K562 (cell line): ENCODE data around the gene AGO1. TPM values are rescaled to one million over a fixed set of nuclear protein-coding genes. Genes with fewer than 3 reads are reported as not detected.

ENCODE experiments used
- ATAC-seq: fragments of 200-7000 bp; cut with Tn5 transposase; 3 replicates; pipeline ENCODE4 v1.9.1; 2020; ENCODE audit warnings: moderate library complexity
- BruUV-seq: library from RNA; stranded (reverse); fragments of 400-500 nt; replicated peaks from 2 replicates; lab custom pipeline; 2021; lab: Mats Ljungman, UMichigan
- CTCF ChIA-PET: fragments of 300-600 bp; formaldehyde crosslinking; extraction: SDS; loops from one replicate; lab custom pipeline; 2021; ENCODE audit warnings: low intra/inter-chr PET ratio; lab: Yijun Ruan, JAX
- POLR2A ChIA-PET: fragments of 300-600, 350-650 bp; sonication (Branson Sonifier 250); formaldehyde crosslinking; extraction: SDS; loops from one replicate; lab custom pipeline; 2021; ENCODE audit warnings: antibody characterized with exemption, inconsistent platforms; lab: Yijun Ruan, JAX
- DNase-seq, 4 experiments: peaks; one replicate each; pipeline versions ENCODE4 v3.0.0 to v3.0.0-alpha.2; 2011 to 2018; ENCODE audit warnings: low spot score in 3 of 4, mixed read lengths in 3 of 4; ENCODE audit errors: extremely low read depth in 1 of 4
- FAIRE-seq: peaks from 2 replicates; lab custom pipeline; 2011; peaks lifted over from hg19 to GRCh38; lab: Jason Lieb, UNC
- H2AFZ ChIP-seq: 2 replicates; pipeline ENCODE4 v1.6.0; 2011; ENCODE audit warnings: low read depth, low read length, control low read depth, inconsistent platforms
- H3K27ac ChIP-seq: fragments of 200-600 bp; 3 replicates; pipeline ENCODE4 v1.8.0; 2011; ENCODE audit warnings: low read depth, mild to moderate bottlenecking, control low read depth, inconsistent platforms, low read length, moderate library complexity, mixed read lengths; ENCODE audit errors: extremely low read depth
- H3K27me3 ChIP-seq, 2 experiments: fragments of 300-600 bp in 1 of 2; 2 replicates in 1 of 2; 3 replicates in 1 of 2; pipeline versions ENCODE4 v1.6.0 to v1.8.0; 2011; ENCODE audit warnings: inconsistent platforms in 2 of 2, low read length in 2 of 2, mild to moderate bottlenecking in 1 of 2, mixed read lengths in 1 of 2, moderate library complexity in 1 of 2; ENCODE audit not compliant: control insufficient read depth in 2 of 2, insufficient read depth in 2 of 2
- H3K36me3 ChIP-seq: fragments of 300-600 bp; 3 replicates; pipeline ENCODE4 v1.8.0; 2011; ENCODE audit warnings: mild to moderate bottlenecking, low read length, inconsistent platforms; ENCODE audit not compliant: control insufficient read depth, insufficient read depth
- H3K4me1 ChIP-seq, 2 experiments: fragments of 200-600 bp in 1 of 2; replicated peaks in 1 of 2; 2 replicates in 1 of 2; 3 replicates in 1 of 2; pipeline versions ENCODE4 v1.5.1 to v1.8.0; 2011; ENCODE audit warnings: inconsistent platforms in 2 of 2, low read length in 2 of 2, mild to moderate bottlenecking in 1 of 2, mixed read lengths in 1 of 2, moderate library complexity in 1 of 2; ENCODE audit not compliant: control insufficient read depth in 2 of 2, insufficient read depth in 2 of 2
- H3K4me2 ChIP-seq: 2 replicates; pipeline ENCODE4 v1.6.1; 2011; ENCODE audit warnings: low read length, control low read depth, inconsistent platforms, mixed read lengths; ENCODE audit not compliant: insufficient read depth
- H3K4me3 ChIP-seq: fragments of 200-600 bp; sonication (generic), shearing (Covaris generic); 2 replicates; pipeline ENCODE4 v1.5.1; 2016; ENCODE audit warnings: control low read depth, inconsistent platforms
- H3K79me2 ChIP-seq: fragments of 200-600 bp; 3 replicates; pipeline ENCODE4 v1.8.0; 2011; ENCODE audit warnings: low read length, inconsistent platforms; ENCODE audit not compliant: control insufficient read depth, insufficient read depth
- H3K9ac ChIP-seq, 2 experiments: 2 replicates each; pipeline versions ENCODE4 v1.6.0 to v1.6.1; 2011; ENCODE audit warnings: low read depth in 2 of 2, low read length in 2 of 2, control low read depth in 1 of 2, inconsistent platforms in 1 of 2, mild to moderate bottlenecking in 1 of 2, mixed read lengths in 1 of 2; ENCODE audit not compliant: insufficient read depth in 1 of 2
- H3K9me1 ChIP-seq: one replicate; pipeline ENCODE4 v1.6.0; 2011; ENCODE audit warnings: inconsistent platforms, mild to moderate bottlenecking, low read length, moderate library complexity; ENCODE audit not compliant: control insufficient read depth, insufficient read depth
- H3K9me3 ChIP-seq: replicated peaks from 2 replicates; pipeline ENCODE4 v1.5.1; 2011; ENCODE audit warnings: low read depth, low read length, inconsistent platforms; ENCODE audit not compliant: control insufficient read depth, insufficient read depth
- H4K20me1 ChIP-seq: replicated peaks from 2 replicates; pipeline ENCODE4 v1.6.1; 2011; ENCODE audit warnings: low read length, inconsistent platforms, mixed read lengths; ENCODE audit not compliant: control insufficient read depth, insufficient read depth
- AFF4 ChIP-seq: sonication (generic); formaldehyde crosslinking; IDR thresholded peaks from 2 replicates; pipeline ENCODE4 v1.8.0; 2023; ENCODE audit warnings: mild to moderate bottlenecking, missing genetic modification reagents
- ESRRA ChIP-seq: fragments of 450-650 bp; IDR thresholded peaks from 2 replicates; pipeline ENCODE4 v1.6.1; 2014; ENCODE audit warnings: low read depth, mild to moderate bottlenecking, moderate library complexity, borderline replicate concordance
- MLX ChIP-seq, 2 experiments: fragments of 450-650 bp in 1 of 2; sonication (generic) in 1 of 2; formaldehyde crosslinking; conservative IDR thresholded peaks; 2 replicates each; pipeline versions ENCODE4 v1.4.0 to v1.8.1; 2020 to 2022; ENCODE audit warnings: mild to moderate bottlenecking in 1 of 2, missing genetic modification reagents in 1 of 2
- MXI1 ChIP-seq: IDR thresholded peaks from 2 replicates; pipeline ENCODE4 v1.6.1; 2011; ENCODE audit warnings: low read depth, mild to moderate bottlenecking, improper control_type of control experiment, low read length
- NFIX ChIP-seq: fragments of 250-450 bp; sonication (Bioruptor Pico); IDR thresholded peaks from 2 replicates; pipeline ENCODE4 v1.4.0; 2020; ENCODE audit warnings: low read depth, mild to moderate bottlenecking, moderate library complexity
- SMAD3 ChIP-seq: fragments of 450-650 bp; formaldehyde crosslinking; conservative IDR thresholded peaks from 2 replicates; pipeline ENCODE4 v1.4.0; 2020; ENCODE audit warnings: mild to moderate bottlenecking
- TGIF2 ChIP-seq: sonication (generic); formaldehyde crosslinking; IDR thresholded peaks from 2 replicates; pipeline ENCODE4 v1.8.1; 2022; ENCODE audit warnings: mild to moderate bottlenecking, missing genetic modification reagents, moderate library complexity
- ZBTB17 ChIP-seq: fragments of 450-650 bp; formaldehyde crosslinking; IDR thresholded peaks from 2 replicates; pipeline ENCODE4 v1.4.0; 2020; ENCODE audit warnings: mild to moderate bottlenecking
- ZNF124 ChIP-seq: sonication (generic); formaldehyde crosslinking; IDR thresholded peaks from 2 replicates; pipeline ENCODE4 v1.8.1; 2022; ENCODE audit warnings: missing genetic modification reagents
- ZNF175 ChIP-seq: fragments of 200-800 bp; sonication (Bioruptor generic); IDR thresholded peaks from 2 replicates; pipeline ENCODE4 v1.6.1; 2016; ENCODE audit warnings: low read depth, mild to moderate bottlenecking, missing genetic modification characterization, missing compliant biosample characterization
- ZNF311 ChIP-seq: fragments of 250-450 bp; sonication (Bioruptor Pico); IDR thresholded peaks from 2 replicates; pipeline ENCODE4 v1.4.0; 2020; ENCODE audit warnings: mild to moderate bottlenecking, moderate library complexity
- ZNF518B ChIP-seq: fragments of 250-450 bp; sonication (Bioruptor Pico); IDR thresholded peaks from 2 replicates; pipeline ENCODE4 v1.5.0; 2021; ENCODE audit warnings: mild to moderate bottlenecking, moderate library complexity
- WGBS: fragments of 100-300 bp; shearing (Covaris generic); methylation state at CpG from one replicate; pipeline ENCODE4 v1.1.6; 2016; ENCODE audit warnings: low coverage, mixed read lengths; ENCODE audit not compliant: insufficient coverage; ENCODE audit errors: missing lambda C conversion rate; 5-methylcytosine and 5-hydroxymethylcytosine counted together
- in situ Hi-C: fragments of 300-500 bp; cut with MboI; formaldehyde crosslinking; loops from 4 replicates; pipeline ENCODE4 v1.15.0; 2018; ENCODE audit warnings: inconsistent platforms, mixed read lengths
- intact Hi-C: fragments of 100-400 bp; cut with micrococcal nuclease; formaldehyde crosslinking; loops from 2 replicates; pipeline ENCODE4 v1.14.2; 2022
- polyA plus RNA-seq, 8 experiments: library from polyadenylated mRNA; depleted of rRNA in 4 of 8; stranded (reverse) in 5 of 8; unstranded in 3 of 8; fragments of >200 nt; fragmentation: Nextera tagmentation in 2 of 8; fragmentation: Illumina TruSeq in 1 of 8; extraction: Ambion mirVana in 2 of 8; extraction: Trizol in 1 of 8; gene quantifications; 2 replicates each; pipeline versions ENCODE4 v1.2.1 to v1.2.3, GENCODE V29; 2011 to 2014; ENCODE audit warnings: inconsistent platforms in 1 of 8, missing spikeins in 1 of 8
- total RNA-seq, 7 experiments: library from RNA; depleted of rRNA in 6 of 7; stranded (reverse); fragments of >200 nt in 6 of 7; fragmentation: Illumina TruSeq in 2 of 7; extraction: Trizol in 2 of 7; gene quantifications; 2 replicates each; pipeline versions ENCODE4 v1.2.1 to v1.2.3, GENCODE V29; 2011 to 2021; ENCODE audit warnings: low replicate concordance in 1 of 7

The AGO1 gene
- total and polyA plus RNA-seq, 9 of the 15 experiments (the other 6 are each of a cell fraction or from before 2014, with no cell fraction given) = 7.3 to 64.2 (median 26.0) TPM

- ATAC-seq = no peak
- in situ Hi-C loops = no loop called here
- no TSS peak for BruUV-seq
Observed at GRCh38 chr1:35902671-35903070, 19.7 kb downstream of the AGO1 start.

More at GRCh38 chr1:35902671-35903070, 19.7 kb downstream of the AGO1 start:
- Histone ChIP-seq H3K27me3 (no peaks in the 10 kb centered on the region), H3K36me3 (peaks cover 88% of the 10 kb centered on the region), H3K79me2 (no peaks in the 10 kb centered on the region; the same call in 2 of the 3 replicates)
- TF ChIP-seq ZNF124 (CRISPR knock-in tag) = no peak
- TF ChIP-seq AFF4 = no peak
- no peak for TF ChIP-seq ZBTB17 (CRISPR knock-in tag)
- no peak for TF ChIP-seq MLX (CRISPR knock-in tag; conservative IDR thresholded peaks at IDR 0.05)
- TF ChIP-seq ZNF518B (CRISPR knock-in tag) = no peak
- no peak for TF ChIP-seq ESRRA
- no peak for TF ChIP-seq ZNF175
- no peak for TF ChIP-seq ZNF311 (CRISPR knock-in tag)
- TF ChIP-seq TGIF2 (CRISPR knock-in tag) = no peak
- no peak for TF ChIP-seq SMAD3 (CRISPR knock-in tag)
- no peak for TF ChIP-seq NFIX (CRISPR knock-in tag)
- no peak for TF ChIP-seq MXI1
- TF ChIP-seq, all 486 proteins: peak for 0
- Histone ChIP-seq H3K9me3 (no peaks in the 10 kb centered on the region), H3K4me2 (no peak overlapping the region), H3K27ac (no peak overlapping the region), H3K4me1 (no peaks in the 10 kb centered on the region), H3K4me3 (no peak overlapping the region), H4K20me1 (no peaks in the 10 kb centered on the region; the same call in 1 of the 2 replicates), H3K9me1 (no peaks in the 10 kb centered on the region), H3K9ac (no peak overlapping the region), H2AFZ (no peak overlapping the region)
- POLR2A ChIA-PET = interaction anchor here (0.7 to 1.5 kb wide), 3 partner anchors 14 to 467 kb away, joined by 3 to 5 read pairs (median 3); no protein-coding TSS in a partner anchor
- intact Hi-C loops = no loop called here
- 96% methylated on average over 2 of the region's 2 CpGs for WGBS
- DNase-seq (no peak), FAIRE-seq (no peak)
- CTCF ChIA-PET = no interaction called here
